ENCODE results near the gene EBPL. TPM values are rescaled to one million over a fixed set of nuclear protein-coding genes. Genes with fewer than 3 reads are reported as not detected.

Gene EBPL
- total RNA-seq, 1 donor from 2014 or later: 52.7 TPM

- no peak for TF ChIP-seq CTCF (IDR thresholded peaks at IDR 0.05; ENCODE audit: unreplicated experiment)
- H3K4me3 Mint-ChIP-seq: no peak overlapping the region
- no peaks in the 10 kb centered on the region for H3K9me3 Mint-ChIP-seq
- H3K27me3 Mint-ChIP-seq (ENCODE audit: low read depth): no peaks in the 10 kb centered on the region
- no peak for DNase-seq (ENCODE audit: low spot score in 2 of 2, unreplicated experiment in 2 of 2)
- peaks cover 13% of the 10 kb centered on the region for H3K36me3 Mint-ChIP-seq
- no peaks in the 10 kb centered on the region for H3K4me1 Mint-ChIP-seq
- no peak overlapping the region for H3K27ac Mint-ChIP-seq
Observed at GRCh38 chr13:49653478-49653877, 37.8 kb downstream of the EBPL start.

- Mint-ChIP-seq H3K27me3 (ENCODE audit: low read depth) (no peaks in the 10 kb centered on the region), H3K4me1 (no peaks in the 10 kb centered on the region), H3K27ac (no peak overlapping the region), H3K36me3 (peaks cover 8% of the 10 kb centered on the region), H3K4me3 (no peak overlapping the region), H3K9me3 (no peaks in the 10 kb centered on the region)
- TF ChIP-seq CTCF (IDR thresholded peaks at IDR 0.05; ENCODE audit: unreplicated experiment): peak; percentile 26
- no peak for DNase-seq (ENCODE audit: low spot score in 2 of 2, unreplicated experiment in 2 of 2)
Observed at GRCh38 chr13:49652355-49653305, 38.7 kb downstream of the EBPL start.

GRCh38 chr13:49651570-49652354 is 39.5 kb downstream of the EBPL start:
- H3K9me3 Mint-ChIP-seq: no peaks in the 10 kb centered on the region
- H3K4me3 Mint-ChIP-seq: no peak overlapping the region
- no peaks in the 10 kb centered on the region for H3K4me1 Mint-ChIP-seq
- H3K27ac Mint-ChIP-seq: no peak overlapping the region
- H3K36me3 Mint-ChIP-seq: peaks cover 6% of the 10 kb centered on the region
- no peaks in the 10 kb centered on the region for H3K27me3 Mint-ChIP-seq (ENCODE audit: low read depth)
- TF ChIP-seq CTCF (IDR thresholded peaks at IDR 0.05; ENCODE audit: unreplicated experiment): no peak
- DNase-seq (ENCODE audit: low spot score in 2 of 2, unreplicated experiment in 2 of 2): no peak

DNA sequence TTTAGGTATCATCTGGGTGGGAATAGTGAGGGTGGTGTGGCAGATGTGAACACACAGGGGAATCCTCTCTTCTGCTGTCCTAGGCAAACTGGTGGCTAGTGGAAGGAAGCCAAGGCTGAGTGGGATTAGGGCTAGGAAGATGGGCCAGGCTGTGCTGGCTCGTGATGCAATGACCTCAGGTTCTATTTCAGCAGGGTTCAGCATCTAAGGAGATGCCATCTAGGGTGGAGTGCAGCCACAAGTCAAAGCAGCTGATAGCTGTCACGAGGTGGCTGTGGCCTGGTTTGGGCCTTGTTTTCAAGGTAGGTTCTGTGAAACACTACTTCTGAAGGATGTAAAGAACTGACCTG is 41.3 kb downstream of the EBPL start:
- Mint-ChIP-seq H3K4me3 (no peak overlapping the region), H3K9me3 (no peaks in the 10 kb centered on the region), H3K27me3 (ENCODE audit: low read depth) (no peaks in the 10 kb centered on the region), H3K36me3 (peaks cover 2% of the 10 kb centered on the region), H3K4me1 (no peaks in the 10 kb centered on the region), H3K27ac (no peak overlapping the region)
- DNase-seq (ENCODE audit: low spot score in 2 of 2, unreplicated experiment in 2 of 2): no peak
- TF ChIP-seq CTCF (IDR thresholded peaks at IDR 0.05; ENCODE audit: unreplicated experiment): no peak

DNA sequence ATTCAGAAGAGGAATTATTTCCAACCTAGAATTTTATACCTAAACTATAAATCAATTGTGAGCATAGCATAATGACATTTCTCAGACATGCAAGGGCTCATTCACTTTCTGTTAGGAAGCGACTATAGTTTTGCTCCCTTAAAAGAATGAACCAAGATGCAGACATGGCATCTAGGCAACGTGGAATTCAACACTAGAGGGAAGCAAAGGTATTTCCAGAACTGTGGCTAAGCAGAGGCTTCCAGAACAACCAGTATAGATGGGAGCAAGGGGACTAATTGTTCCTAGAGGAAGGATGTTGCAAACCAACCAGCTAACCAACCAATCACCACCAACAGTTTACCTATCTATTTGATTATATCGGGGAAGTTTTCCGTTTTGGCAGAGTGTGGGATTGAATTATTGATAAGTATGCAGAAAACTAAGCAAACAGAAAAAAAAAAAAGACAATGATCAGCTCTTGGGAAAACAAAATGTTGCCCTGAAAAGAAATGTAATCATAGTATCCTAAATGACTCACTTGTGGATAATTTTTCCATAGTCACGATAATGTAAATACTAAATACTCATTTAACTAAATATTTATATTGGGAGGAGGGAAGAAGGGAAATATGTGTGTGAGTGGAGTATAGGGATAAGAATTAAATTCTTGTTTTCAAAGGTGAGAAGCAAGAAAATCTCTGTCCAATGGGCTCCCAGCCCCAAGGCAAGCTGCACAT is 41.9 kb downstream of the EBPL start:
- no peak overlapping the region for H3K4me3 Mint-ChIP-seq
- no peak for TF ChIP-seq CTCF (IDR thresholded peaks at IDR 0.05; ENCODE audit: unreplicated experiment)
- H3K27me3 Mint-ChIP-seq (ENCODE audit: low read depth): no peaks in the 10 kb centered on the region
- H3K27ac Mint-ChIP-seq: no peak overlapping the region
- H3K4me1 Mint-ChIP-seq: no peaks in the 10 kb centered on the region
- no peak for DNase-seq (ENCODE audit: low spot score in 2 of 2, unreplicated experiment in 2 of 2)
- H3K9me3 Mint-ChIP-seq: no peaks in the 10 kb centered on the region
- no peaks in the 10 kb centered on the region for H3K36me3 Mint-ChIP-seq

Data from mesothelial cell of epicardium (in vitro differentiated cells).